Measurements from ENCODE around the gene BBLN. TPM values are rescaled to one million over a fixed set of nuclear protein-coding genes. Genes with fewer than 3 reads are reported as not detected.

BBLN gene
- total RNA-seq, 2 experiments from 2014 or later = 53.6 to 55.9 TPM

- ATAC-seq (ENCODE audit: poor library complexity) = no peak
These were observed 23.0 kb downstream of the BBLN start for GRCh38 chr9:128182893-128183588.

GRCh38 chr9:128185979-128186965 is 26.2 kb downstream of the BBLN start:
- CTCF ChIA-PET = no interaction called here

More at GRCh38 chr9:128182893-128183588, 23.0 kb downstream of the BBLN start:
- Histone ChIP-seq H3K36me3 (ENCODE audit: insufficient read depth, low read length) (peaks cover 71% of the 10 kb centered on the region), H3K27ac (ENCODE audit: low read depth in 1 of 2, low read length in 2 of 2) (no peak overlapping the region), H3K9me3 (ENCODE audit: control insufficient read depth in 1 of 2, insufficient read depth in 1 of 2, low read length in 2 of 2) (peaks cover 0 to 9% of the 10 kb centered on the region in 2 experiments), H3K27me3 (ENCODE audit: control insufficient read depth in 1 of 2, insufficient read depth in 2 of 2, low read length in 2 of 2) (no peaks in the 10 kb centered on the region), H3K4me3 (ENCODE audit: low read length) (no peak overlapping the region), H3K4me1 (ENCODE audit: insufficient read depth, low read length) (no peaks in the 10 kb centered on the region)
- ChIA-PET CTCF (no interaction called here), POLR2A (no interaction called here)
- H3K4me3 Mint-ChIP-seq = no peak overlapping the region
- H3K9me3 Mint-ChIP-seq = no peaks in the 10 kb centered on the region
- no peak overlapping the region for H3K27ac Mint-ChIP-seq
- peaks cover 9% of the 10 kb centered on the region for H3K4me1 Mint-ChIP-seq (ENCODE audit: low read depth)
- no peaks in the 10 kb centered on the region for H3K27me3 Mint-ChIP-seq
- intact Hi-C loops (cut with DNase I, micrococcal nuclease) = no loop called here
- no peak for TF ChIP-seq CTCF (IDR thresholded peaks at IDR 0.05)
- DNase-seq = no peak
- peaks cover 87% of the 10 kb centered on the region for H3K36me3 Mint-ChIP-seq (ENCODE audit: low read depth)

More at GRCh38 chr9:128185979-128186965, 26.2 kb downstream of the BBLN start:
- ATAC-seq (ENCODE audit: poor library complexity) (no peak), DNase-seq (no peak)
- Mint-ChIP-seq H3K9me3 (no peaks in the 10 kb centered on the region), H3K36me3 (ENCODE audit: low read depth) (peaks cover 80% of the 10 kb centered on the region), H3K27ac (no peak overlapping the region), H3K4me1 (ENCODE audit: low read depth) (peaks cover 27% of the 10 kb centered on the region), H3K27me3 (no peaks in the 10 kb centered on the region), H3K4me3 (no peak overlapping the region)
- Histone ChIP-seq H3K36me3 (ENCODE audit: insufficient read depth, low read length) (peaks cover 54% of the 10 kb centered on the region), H3K27ac (ENCODE audit: low read depth in 1 of 2, low read length in 2 of 2) (no peak overlapping the region), H3K9me3 (ENCODE audit: control insufficient read depth in 1 of 2, insufficient read depth in 1 of 2, low read length in 2 of 2) (no peaks in the 10 kb centered on the region), H3K27me3 (ENCODE audit: control insufficient read depth in 1 of 2, insufficient read depth in 2 of 2, low read length in 2 of 2) (no peaks in the 10 kb centered on the region), H3K4me1 (ENCODE audit: insufficient read depth, low read length) (peaks cover 16% of the 10 kb centered on the region), H3K4me3 (ENCODE audit: low read length) (no peak overlapping the region)
- POLR2A ChIA-PET = interaction anchor here (1.0 kb wide), 1 partner anchor 25 kb away, joined by 3 read pairs; no protein-coding TSS in a partner anchor
- intact Hi-C loops (cut with DNase I, micrococcal nuclease) = no loop called here
- no peak for TF ChIP-seq CTCF (IDR thresholded peaks at IDR 0.05)
